Activated T-cell treated with anti-CD3 and anti-CD28 coated beads, Interleukin-2, amount 50 U/mL, for 72 hours (primary cell): Measurements from ENCODE around the gene TMCO6. TPM values are rescaled to one million over a fixed set of nuclear protein-coding genes. Genes with fewer than 3 reads are reported as not detected.
A peak's percentile ranks its signal among the peaks of the same experiment; 100 is the strongest.
"Not testable (repeated sequence)": the region's sequence is repeated elsewhere in the genome, so short reads cannot be mapped to it uniquely, and the experiment has no call there.

Experiments used
- ATAC-seq, 2 donors: fragments of 150-1000 bp; cut with Tn5 transposase; replicated peaks in 1 of 2; 2 replicates each; pipeline ENCODE4 v1.10.0; 2021; ENCODE audit warnings: moderate library complexity in 2 of 2, mild to moderate bottlenecking in 1 of 2
- DNase-seq, 2 donors: peaks; one replicate each; pipeline ENCODE4 v3.0.0; 2021 to 2022; ENCODE audit warnings: mixed read lengths in 1 of 2
- H3K27ac Mint-ChIP-seq: one replicate; pipeline ENCODE4 v1.8.0; 2022; ENCODE audit warnings: mild to moderate bottlenecking, moderate library complexity, mixed read lengths
- H3K27me3 Mint-ChIP-seq: one replicate; pipeline ENCODE4 v1.8.0; 2022; ENCODE audit warnings: low read depth, mixed read lengths
- H3K36me3 Mint-ChIP-seq, 2 donors: one replicate each; pipeline ENCODE4 v1.8.0; 2022; ENCODE audit warnings: mixed read lengths in 2 of 2, mild to moderate bottlenecking in 1 of 2; ENCODE audit not compliant: insufficient read depth in 2 of 2
- H3K4me1 Mint-ChIP-seq: one replicate; pipeline ENCODE4 v1.8.0; 2022; ENCODE audit warnings: low read depth, mixed read lengths
- H3K4me3 Mint-ChIP-seq, 2 donors: one replicate each; pipeline ENCODE4 v1.8.0; 2022; ENCODE audit warnings: mild to moderate bottlenecking in 2 of 2, mixed read lengths in 2 of 2, moderate library complexity in 2 of 2
- H3K9me3 Mint-ChIP-seq, 2 donors: one replicate each; pipeline ENCODE4 v1.8.0; 2022; ENCODE audit warnings: mixed read lengths in 2 of 2
- total RNA-seq, 2 donors: library from RNA; stranded (reverse); gene quantifications; one replicate each; pipeline ENCODE4 v1.2.3, GENCODE V29; 2022

TMCO6 gene
- total RNA-seq, 2 donors from 2014 or later = 31.8 to 35.0 TPM

DNA sequence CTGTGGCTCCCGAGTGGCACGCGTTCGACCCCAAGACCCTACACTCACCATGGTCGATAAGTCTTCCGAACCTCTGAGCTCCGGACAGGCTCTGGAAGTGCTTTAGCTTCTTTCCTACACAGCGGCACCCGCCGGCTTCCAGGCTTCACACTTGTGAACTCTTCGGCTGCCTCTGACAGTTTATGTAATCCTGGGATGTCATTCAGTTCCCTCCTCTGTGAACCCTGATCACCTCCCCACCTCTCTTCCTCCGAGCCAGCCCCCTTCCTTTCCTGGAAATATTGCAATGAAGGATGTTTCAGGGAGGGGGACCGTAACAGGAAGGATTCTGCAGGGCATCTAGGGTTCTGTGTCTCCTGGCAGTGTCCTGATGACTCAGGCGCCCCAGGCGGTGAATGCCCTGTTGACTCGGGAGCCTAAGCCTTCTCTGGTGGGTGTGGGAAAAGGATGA lies 6.2 kb upstream of the TMCO6 start, which contains the start of gene CD14:
CD14 (minus strand) TSS at position 155 of the 451 bp plus-strand sequence; CDS start at position 51, 104 bp downstream.
- ATAC-seq (no peak), DNase-seq (peak in 1 of 2 donors; percentile 9)
- peak within 1 kb of the TSS; percentile 81 to 91 for H3K4me3 Mint-ChIP-seq
- H3K27me3 Mint-ChIP-seq = peaks cover 32% of the 10 kb centered on the region
- no peak within 1 kb of the TSS for H3K27ac Mint-ChIP-seq
- peaks cover 42% of the 10 kb centered on the region for H3K4me1 Mint-ChIP-seq
- H3K36me3 Mint-ChIP-seq = peaks cover 3 to 4% of the 10 kb centered on the region in 2 donors
- peaks cover 2 to 3% of the 10 kb centered on the region in 2 donors for H3K9me3 Mint-ChIP-seq

DNA sequence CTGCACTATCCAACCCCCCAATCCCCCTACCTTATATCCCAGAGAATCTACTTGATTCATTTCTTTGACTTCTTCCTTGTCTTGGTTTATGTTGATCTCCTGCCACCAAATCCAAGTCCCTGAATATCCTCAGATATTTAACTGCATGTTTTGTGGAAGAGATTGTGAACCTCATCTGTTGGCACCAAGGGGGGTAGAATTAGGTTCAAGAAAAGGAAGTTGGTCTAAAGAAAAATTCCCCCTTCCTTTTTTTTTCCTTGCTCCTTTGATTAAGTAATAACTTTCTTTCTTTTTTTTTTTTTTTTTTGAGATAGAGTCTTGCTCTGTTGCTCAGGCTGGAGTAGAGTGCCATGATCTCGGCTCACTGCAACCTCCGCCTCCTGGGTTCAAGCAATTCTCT lies 5.8 kb upstream of the TMCO6 start:
- Mint-ChIP-seq H3K27ac (no peak overlapping the region), H3K27me3 (peaks cover 32% of the 10 kb centered on the region), H3K36me3 (no peaks in the 10 kb centered on the region), H3K4me3 (peak overlapping the region; percentile 81 to 91), H3K9me3 (no peaks in the 10 kb centered on the region), H3K4me1 (peaks cover 46% of the 10 kb centered on the region)
- DNase-seq (no peak), ATAC-seq (no peak)

DNA sequence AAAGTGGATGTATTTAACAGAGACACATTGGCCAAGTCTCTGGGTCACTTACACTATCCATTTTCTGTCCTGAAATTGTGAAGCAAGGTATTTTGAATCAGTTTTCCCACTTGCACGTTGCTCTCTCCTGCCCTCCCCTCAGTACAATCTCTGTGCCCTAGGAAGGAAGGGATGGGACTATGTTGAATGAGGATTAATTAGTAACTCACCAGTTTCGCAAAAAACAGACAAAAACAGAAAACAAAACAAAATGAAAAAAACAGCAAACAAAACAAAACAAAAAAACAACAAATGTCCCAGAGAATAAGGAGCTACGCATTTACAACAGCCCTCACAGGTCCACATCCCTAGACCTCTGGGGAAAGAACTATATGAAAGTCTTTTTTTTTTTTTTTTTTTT lies 5.1 kb upstream of the TMCO6 start:
- no peaks in the 10 kb centered on the region for H3K36me3 Mint-ChIP-seq
- peaks cover 32% of the 10 kb centered on the region for H3K27me3 Mint-ChIP-seq
- DNase-seq (no peak), ATAC-seq (no peak)
- H3K27ac Mint-ChIP-seq = no peak overlapping the region
- peaks cover 51% of the 10 kb centered on the region for H3K4me1 Mint-ChIP-seq
- no peaks in the 10 kb centered on the region for H3K9me3 Mint-ChIP-seq
- peak overlapping the region; percentile 13 to 81 for H3K4me3 Mint-ChIP-seq

DNA sequence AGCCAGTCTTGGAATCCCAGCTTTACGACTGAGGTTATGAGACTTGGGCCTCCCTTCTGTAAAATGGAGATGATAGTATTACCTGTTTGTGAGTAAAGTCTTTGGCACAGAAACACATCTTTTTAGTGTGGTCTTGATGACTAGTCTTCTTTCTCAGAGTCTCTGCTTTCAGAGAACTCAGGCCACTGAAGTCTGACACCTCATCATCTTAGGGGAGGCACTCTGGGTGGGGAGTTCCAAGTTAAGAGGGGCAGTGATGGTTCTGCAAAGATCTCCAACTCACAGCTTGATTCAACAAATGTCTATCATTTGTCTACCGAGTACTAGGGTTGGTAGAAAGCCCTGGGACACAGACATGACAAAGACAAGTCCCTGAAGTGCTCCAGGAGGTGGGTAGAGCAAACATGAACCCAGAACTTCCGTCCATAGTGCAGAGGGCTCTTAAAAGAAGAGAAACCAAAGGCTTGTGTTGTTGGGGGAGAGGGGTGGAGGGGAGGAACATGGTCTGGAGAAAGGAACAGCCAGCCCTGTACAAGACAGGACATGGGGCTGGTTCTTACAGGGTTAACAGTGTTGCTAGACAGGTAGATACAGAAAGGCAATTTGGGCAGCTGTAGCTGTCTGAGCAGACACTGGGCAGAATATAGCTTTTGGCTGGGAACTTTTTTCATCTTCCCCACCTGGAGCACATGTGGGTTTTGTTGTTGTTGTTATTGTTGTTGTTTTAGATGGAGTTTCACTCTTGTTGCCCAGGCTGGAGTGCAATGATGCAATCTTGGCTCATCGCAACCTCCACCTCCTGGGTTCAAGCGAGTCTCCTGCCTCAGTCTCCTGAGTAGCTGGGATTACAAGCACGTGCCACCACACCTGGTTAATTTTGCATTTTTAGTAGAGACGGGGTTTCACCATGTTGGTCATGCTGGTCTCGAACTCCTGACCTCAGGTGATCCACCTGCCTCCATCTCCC lies 3.7 kb upstream of the TMCO6 start:
- peaks cover 32% of the 10 kb centered on the region for H3K27me3 Mint-ChIP-seq
- H3K4me3 Mint-ChIP-seq = peak overlapping the region; percentile 11 to 64
- DNase-seq (peak; percentile 43 to 45), ATAC-seq (peak; percentile 36 to 50)
- no peaks in the 10 kb centered on the region for H3K9me3 Mint-ChIP-seq
- H3K4me1 Mint-ChIP-seq = peaks cover 60% of the 10 kb centered on the region
- H3K36me3 Mint-ChIP-seq = peaks cover 0 to 8% of the 10 kb centered on the region in 2 donors
- H3K27ac Mint-ChIP-seq = peak overlapping the region; percentile 77

DNA sequence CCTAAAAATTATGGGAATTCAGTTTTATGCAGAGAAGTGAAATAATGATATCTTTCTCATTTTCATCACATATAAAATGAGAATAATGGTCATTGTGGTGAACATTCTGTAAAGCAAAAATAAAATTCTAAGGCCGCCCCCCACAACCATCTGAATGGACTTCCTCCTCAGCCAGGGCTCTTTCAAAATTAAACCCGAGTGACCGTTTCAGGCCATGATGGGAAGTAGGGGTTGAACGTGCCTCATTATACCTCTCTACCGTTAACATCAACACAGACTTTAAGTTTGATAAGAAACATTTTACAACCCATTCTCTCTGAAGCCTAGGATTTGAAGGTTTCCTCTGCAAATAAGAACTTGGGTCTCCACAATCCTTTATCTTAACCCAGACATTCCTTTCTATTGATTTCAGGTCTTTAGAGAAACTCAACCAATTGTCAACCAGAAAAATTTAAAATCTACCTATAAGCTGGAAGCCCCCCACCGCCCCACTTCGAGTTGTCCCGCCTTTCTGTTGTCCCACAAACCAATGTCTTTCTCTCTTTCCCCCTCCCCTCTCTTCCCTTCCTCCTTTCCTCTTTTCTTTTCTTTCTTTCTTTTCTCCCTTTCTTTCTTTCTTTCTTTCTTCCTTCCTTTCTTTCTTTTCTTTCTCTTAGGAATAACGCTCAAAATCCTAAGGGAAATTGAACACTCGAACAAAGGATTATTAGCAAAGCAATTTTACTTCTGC lies 1.7 kb upstream of the TMCO6 start:
- Mint-ChIP-seq H3K4me1 (peaks cover 67% of the 10 kb centered on the region), H3K27ac (peak overlapping the region; percentile 20), H3K27me3 (peaks cover 15% of the 10 kb centered on the region), H3K9me3 (no peaks in the 10 kb centered on the region), H3K4me3 (no peak overlapping the region), H3K36me3 (peaks cover 0 to 16% of the 10 kb centered on the region in 2 donors)
- ATAC-seq (no peak), DNase-seq (no peak)

DNA sequence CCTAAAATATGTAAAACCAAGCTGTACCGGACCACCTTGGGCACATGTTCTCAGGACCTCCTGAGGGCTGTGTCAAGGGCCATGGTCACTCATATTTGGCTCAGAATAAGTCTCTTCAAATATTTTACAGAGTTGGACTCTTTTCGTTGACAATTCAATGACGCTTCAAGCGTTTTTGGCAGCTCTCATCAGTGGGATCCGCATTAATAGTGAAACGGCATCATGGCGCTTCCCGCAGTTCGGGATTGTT lies 428 bp upstream of the TMCO6 start:
- Mint-ChIP-seq H3K27ac (peak overlapping the region; percentile 87), H3K36me3 (peaks cover 0 to 17% of the 10 kb centered on the region in 2 donors), H3K4me3 (peak overlapping the region; percentile 80 to 87), H3K4me1 (peaks cover 65% of the 10 kb centered on the region)
- not testable (repeated sequence) for ATAC-seq, H3K27me3 Mint-ChIP-seq, H3K9me3 Mint-ChIP-seq, DNase-seq

DNA sequence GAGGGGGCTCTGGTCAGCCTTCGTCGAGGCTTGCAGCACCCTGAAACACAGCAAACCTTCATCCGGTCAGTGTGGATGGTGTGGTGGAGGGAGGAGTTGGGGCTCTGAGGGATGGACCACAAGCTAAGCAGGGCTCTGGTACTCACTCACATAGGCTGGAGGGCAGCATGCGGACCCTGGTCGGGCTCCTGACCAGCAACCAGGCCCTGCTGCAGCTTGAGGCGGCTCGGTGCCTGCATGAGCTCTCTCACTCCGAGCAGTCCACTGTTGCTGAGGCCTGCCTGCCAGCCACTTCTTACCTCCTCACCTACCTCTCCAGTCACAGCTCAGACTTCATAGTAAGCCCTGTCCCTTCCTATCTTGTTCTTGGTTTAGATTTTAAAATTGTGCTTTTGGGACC lies 2.5 kb downstream of the TMCO6 start:
- DNase-seq = no peak
- Mint-ChIP-seq H3K27ac (no peak overlapping the region), H3K4me1 (peaks cover 70% of the 10 kb centered on the region), H3K27me3 (no peaks in the 10 kb centered on the region), H3K9me3 (no peaks in the 10 kb centered on the region), H3K36me3 (peaks cover 9 to 22% of the 10 kb centered on the region in 2 donors), H3K4me3 (no peak overlapping the region)
- no peak for ATAC-seq

DNA sequence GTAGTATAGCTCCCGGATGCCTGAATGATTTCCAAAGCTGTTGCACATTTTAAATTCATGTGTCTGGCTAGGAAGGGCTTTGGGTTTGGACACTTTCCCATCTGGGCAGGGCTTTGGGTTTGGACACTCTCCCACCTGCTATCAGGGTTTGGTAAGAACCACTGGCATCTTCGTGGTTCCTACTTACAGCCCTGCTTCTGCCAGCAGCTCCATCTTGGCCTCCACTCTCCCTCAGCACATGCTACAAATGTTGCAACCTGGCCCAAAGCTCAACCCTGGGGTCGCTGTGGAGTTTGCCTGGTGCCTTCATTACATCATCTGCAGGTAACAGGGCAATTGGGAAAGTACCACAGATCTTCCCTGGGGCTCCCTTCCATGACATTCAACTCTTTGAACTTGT lies 3.5 kb downstream of the TMCO6 start:
- peak overlapping the region; percentile 67 for H3K27ac Mint-ChIP-seq
- H3K27me3 Mint-ChIP-seq = no peaks in the 10 kb centered on the region
- no peaks in the 10 kb centered on the region for H3K9me3 Mint-ChIP-seq
- ATAC-seq (no peak), DNase-seq (no peak)
- H3K4me1 Mint-ChIP-seq = peaks cover 70% of the 10 kb centered on the region
- peaks cover 9 to 27% of the 10 kb centered on the region in 2 donors for H3K36me3 Mint-ChIP-seq
- no peak overlapping the region for H3K4me3 Mint-ChIP-seq

DNA sequence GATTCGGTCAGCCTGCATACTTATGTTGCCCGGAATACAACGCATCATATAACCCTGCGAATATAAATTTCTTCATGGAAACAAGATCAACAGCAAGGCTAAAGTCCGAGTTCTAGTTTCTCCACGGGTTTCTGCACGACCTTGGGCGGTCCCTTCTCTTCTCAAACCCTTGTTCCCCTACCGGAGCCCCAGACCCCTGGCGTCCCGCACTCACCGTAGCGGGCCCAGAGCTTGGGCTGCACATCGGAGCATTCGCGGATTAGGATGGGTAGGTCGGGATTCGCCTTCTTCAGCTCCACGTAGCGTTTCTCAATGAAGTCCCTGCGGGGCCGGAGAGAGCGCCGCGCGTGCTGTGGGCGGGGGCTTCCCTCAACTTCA lies 7.8 kb downstream of the TMCO6 start:
- Mint-ChIP-seq H3K9me3 (no peaks in the 10 kb centered on the region), H3K4me1 (peaks cover 55% of the 10 kb centered on the region), H3K27me3 (no peaks in the 10 kb centered on the region), H3K4me3 (peak overlapping the region; percentile 97 to 98), H3K36me3 (peaks cover 16 to 32% of the 10 kb centered on the region in 2 donors), H3K27ac (peak overlapping the region; percentile 99)
- ATAC-seq (no peak), DNase-seq (no peak)

DNA sequence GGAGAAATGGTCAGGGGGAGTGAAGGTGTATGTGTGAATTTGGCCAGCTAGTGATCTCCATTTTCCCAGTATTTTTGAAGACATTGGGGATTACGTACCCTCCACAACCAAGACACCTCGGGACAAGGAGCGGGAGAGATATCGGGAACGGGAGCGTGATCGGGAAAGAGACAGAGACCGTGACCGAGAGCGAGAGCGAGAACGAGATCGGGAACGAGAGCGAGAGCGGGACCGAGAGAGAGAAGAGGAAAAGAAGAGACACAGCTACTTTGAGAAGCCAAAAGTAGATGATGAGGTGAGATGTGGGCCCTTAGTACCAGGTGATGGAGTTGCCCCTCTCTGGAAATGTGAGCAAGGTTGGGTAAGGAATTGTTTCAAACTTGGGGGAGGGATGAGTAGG lies 19.6 kb downstream of the TMCO6 start:
- no peak for ATAC-seq
- Mint-ChIP-seq H3K27me3 (no peaks in the 10 kb centered on the region), H3K9me3 (no peaks in the 10 kb centered on the region), H3K27ac (peak overlapping the region; percentile 43), H3K4me1 (peaks cover 6% of the 10 kb centered on the region), H3K4me3 (no peak overlapping the region), H3K36me3 (peaks cover 12 to 35% of the 10 kb centered on the region in 2 donors)
- DNase-seq = no peak

DNA sequence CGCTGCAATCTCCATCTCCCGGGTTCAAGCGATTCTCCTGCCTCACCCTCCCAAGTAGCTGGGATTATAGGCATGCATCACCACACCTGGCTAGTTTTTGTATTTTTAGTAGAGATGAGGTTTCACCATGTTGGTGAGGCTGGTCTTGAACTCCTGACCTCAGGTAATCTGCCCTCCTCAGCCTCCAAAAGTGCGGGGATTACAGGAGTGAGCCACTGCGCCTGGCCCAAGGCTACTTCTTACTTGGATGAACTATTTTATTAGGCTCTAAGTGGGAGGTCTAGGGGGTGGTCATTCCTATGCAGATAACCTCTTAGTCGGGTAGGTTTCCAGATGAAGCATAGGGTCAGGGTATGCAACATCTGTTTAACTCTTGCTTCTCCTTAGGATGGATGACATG lies 21.1 kb downstream of the TMCO6 start:
- H3K9me3 Mint-ChIP-seq, DNase-seq, H3K27me3 Mint-ChIP-seq, H3K4me3 Mint-ChIP-seq, H3K27ac Mint-ChIP-seq, ATAC-seq: not testable (repeated sequence)
- Mint-ChIP-seq H3K36me3 (peaks cover 17 to 37% of the 10 kb centered on the region in 2 donors), H3K4me1 (peaks cover 17% of the 10 kb centered on the region)

DNA sequence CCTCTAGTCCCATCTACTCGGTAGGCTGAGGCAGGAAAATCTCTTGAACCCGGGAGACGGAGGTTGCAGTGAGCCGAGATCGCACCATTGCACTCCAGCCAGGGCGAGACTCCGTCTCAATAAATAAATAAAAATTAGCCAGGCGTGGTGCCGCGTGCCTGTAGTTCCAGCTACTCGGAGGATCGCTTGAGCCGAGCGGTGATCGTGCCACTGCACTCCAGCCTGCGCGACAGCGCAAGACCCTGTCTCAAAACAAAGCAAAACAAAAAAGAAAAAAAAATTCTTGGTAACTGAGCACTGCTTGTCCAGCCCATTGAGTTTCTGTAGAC lies 24.7 kb downstream of the TMCO6 start:
- H3K27ac Mint-ChIP-seq = peak overlapping the region; percentile 98
- peaks cover 19 to 28% of the 10 kb centered on the region in 2 donors for H3K36me3 Mint-ChIP-seq
- ATAC-seq = no peak
- DNase-seq = no peak
- H3K9me3 Mint-ChIP-seq = no peaks in the 10 kb centered on the region
- H3K27me3 Mint-ChIP-seq = no peaks in the 10 kb centered on the region
- H3K4me3 Mint-ChIP-seq = peak overlapping the region; percentile 99 to 100
- H3K4me1 Mint-ChIP-seq = peaks cover 43% of the 10 kb centered on the region

DNA sequence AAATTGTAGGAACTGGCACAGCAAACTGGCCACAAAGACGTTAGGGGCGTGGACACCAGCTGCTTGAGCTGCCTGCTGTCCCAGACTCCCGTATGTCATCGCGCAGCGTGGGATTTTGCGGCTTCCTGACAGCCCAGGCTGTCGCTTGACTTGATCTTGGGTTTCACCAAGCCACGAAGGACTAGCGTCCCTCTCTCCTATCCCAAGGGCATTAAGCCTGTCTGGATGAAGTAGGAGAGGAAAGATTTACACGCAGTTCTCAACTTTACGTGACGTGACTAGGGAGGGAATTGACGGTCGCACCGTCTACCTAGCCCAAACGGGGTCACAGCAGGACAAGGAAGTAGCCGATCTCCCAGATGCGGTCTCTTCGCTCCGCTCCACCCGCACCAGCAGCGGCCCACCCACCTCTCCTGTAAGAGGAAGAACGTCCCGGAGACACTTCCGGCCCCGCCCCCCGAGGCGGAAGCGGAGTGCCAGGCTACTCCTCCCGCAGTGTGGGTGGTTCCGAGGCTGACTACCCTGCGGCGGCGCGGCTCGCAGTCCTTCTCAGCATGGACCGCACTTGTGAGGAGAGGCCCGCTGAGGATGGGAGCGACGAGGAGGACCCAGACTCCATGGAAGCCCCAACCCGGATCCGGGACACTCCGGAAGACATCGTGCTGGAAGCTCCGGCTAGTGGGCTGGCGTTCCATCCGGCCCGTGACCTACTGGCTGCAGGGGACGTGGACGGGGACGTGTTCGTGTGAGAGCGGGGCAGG lies 25.3 kb downstream of the TMCO6 start, which contains the start of gene WDR55:
WDR55 (plus strand) TSS at position 546 of the 761 bp plus-strand sequence; CDS start at position 555, 9 bp downstream.
- Mint-ChIP-seq H3K9me3 (no peaks in the 10 kb centered on the region), H3K4me3 (peak within 1 kb of the TSS; percentile 99 to 100), H3K4me1 (peaks cover 43% of the 10 kb centered on the region), H3K27me3 (no peaks in the 10 kb centered on the region), H3K36me3 (peaks cover 18 to 30% of the 10 kb centered on the region in 2 donors), H3K27ac (peak within 1 kb of the TSS; percentile 98)
- DNase-seq (peak; percentile 97 to 98), ATAC-seq (peak; percentile 98)
